ENCODE results near the gene MYOM3. TPM values are rescaled to one million over a fixed set of nuclear protein-coding genes. Genes with fewer than 3 reads are reported as not detected.

MYOM3 gene
- polyA plus RNA-seq, 10 donors: 221 to 445 (median 363) TPM

DNA sequence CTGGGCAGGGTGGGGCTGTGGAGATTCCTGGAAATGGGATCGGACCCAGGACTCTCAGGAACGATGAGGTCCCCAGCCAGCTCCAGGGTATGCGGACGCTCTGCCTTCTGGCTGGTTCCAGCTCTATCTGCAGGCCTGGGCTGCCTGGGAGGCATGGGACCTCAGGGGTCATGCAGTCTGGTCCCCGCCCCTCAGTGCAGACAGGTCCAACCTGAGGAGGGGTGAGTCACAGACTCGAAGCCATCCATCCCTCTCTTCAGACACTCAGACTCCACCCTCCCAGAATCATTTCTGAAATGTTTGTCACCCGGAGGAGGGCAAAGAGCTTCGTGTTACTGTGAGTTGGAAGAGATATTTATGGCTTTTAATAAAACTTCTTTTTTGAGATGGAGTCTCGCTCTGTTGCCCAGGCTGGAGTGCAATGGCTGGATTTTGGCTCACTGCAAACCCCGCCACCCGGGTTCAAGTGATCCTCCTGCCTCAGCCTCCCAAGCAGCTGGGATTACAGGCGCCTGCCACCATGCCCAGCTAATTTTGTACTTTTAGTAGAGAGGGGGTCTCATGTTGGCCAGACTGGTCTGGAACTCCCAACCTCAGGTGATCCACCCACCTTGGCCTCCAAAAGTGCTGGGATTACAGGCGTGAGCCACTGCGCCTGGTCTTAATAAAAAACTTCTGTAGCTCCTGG lies 5.9 kb upstream of the MYOM3 start:
- no peak for DNase-seq

DNA sequence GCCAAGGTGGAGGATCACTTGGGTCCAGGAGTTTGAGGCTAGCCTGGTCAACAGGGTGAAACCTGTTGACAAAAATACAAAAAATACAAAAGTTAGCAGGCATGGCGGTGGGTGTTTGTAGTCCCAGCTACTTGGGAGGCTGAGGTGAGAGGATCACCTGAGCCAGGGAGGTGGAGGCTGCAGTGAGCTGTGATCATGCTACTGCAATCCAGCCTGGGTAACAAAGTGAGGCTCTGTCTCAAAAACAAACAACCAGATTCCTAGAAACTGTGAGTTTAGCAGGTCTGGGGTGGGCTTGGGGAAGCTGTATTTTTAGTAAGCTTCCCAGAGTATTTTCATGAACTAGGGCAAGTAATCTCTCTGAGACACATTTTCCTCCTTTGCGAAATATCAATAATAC lies 5.2 kb upstream of the MYOM3 start:
- DNase-seq: no peak

DNA sequence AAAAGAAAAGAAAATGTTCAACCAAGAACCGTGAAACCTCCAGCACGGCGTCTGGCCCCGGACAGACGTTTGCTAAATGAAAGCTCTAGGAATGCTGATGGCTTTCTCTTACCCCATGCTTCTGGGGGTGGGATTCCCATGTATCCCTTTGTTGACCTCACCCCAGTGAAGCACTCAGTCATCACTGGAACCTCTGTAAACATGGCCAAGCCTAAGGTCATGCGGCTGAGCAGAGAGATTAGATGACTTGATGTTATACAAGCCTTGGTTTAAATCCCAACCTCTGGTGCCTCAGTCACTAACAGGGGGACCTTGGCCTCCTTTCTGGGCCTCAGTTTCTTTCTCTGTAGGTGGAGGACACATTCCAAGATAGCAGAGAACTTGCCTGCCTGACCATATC lies 2.8 kb upstream of the MYOM3 start:
- no peak for DNase-seq

DNA sequence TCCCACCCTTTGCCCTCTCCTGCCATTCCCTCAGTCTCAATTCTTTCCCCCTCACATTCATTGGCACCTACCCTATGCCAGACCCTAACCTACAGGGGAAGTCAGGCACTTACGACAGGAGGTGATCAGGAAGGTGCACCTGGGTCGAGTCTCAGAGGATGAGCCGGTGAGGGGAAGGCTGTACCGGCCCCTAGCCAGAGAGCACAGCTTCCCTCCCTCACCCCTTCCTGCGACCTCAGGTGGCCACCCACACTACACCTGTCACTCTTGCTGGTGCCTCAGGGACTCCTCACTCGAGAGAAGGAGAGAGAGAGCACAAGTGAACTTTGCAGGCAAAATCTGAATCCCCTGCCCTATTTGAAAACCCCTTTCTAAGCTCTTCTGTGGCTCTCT lies 1.7 kb upstream of the MYOM3 start:
- no peak for DNase-seq

DNA sequence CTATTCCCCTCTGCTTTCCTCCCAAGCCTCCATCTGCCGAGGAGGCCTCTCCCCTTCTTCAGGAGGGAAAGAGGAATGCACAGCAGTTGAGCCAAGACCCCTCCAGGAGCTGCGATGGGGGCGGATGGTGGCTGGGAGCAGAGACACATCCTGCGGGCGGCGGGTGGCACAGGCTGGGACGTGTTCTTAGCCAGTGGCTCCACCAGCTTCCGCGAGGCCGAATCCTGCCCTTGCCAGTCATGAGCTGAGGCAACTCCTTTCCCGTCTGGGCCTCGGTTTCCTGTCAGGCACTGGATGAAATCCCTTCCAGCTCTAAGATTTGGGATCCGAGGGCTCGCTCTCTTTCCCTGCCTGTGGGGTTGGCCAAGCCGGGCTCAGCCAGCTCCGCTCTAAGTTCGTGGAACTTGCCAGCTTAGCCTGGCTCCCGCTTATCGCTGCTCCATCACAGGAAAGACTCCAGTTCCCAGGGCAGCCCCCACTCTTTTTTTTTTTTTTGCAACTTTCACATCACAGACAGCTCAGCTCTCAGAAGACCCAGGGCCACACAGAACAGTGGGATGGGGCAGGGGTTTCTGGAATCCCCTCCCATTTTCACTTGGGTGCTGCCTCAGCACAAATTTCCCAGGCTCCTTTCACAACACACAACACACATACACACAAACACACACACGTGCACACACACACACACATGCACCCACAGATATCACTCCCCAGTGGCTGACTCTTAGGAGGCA lies 506 bp downstream of the MYOM3 start:
- DNase-seq: no peak

DNA sequence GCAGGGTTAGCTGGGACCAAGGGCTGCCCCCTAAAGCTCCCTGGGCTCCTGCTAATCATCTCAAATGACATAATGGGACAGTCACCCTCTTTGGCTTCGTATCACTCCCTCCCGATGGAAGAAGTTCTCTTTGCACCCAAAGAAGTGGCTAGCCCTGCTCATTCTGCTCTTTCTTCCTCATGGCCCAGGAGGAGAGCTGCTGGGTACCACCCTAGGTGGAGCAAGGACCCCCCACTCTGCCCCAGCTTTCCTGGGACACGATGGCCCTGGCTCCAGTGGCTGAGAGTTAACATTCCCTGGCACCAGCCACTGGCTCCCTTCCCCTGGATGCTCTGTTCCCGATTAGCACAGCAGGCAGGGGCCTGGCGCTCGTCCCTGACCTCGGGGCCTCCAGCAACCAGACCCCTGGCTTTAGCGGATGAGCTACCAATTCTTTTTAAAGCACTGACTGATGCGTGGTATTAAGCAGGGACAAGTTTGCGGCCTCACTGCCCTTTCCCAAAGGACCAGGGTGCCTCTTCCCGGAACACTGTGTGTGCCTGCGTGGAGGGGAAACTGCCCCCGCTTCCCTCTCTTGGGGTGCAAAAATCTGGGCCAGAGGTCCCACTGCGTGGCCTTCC lies 1.2 kb downstream of the MYOM3 start:
- DNase-seq: peak in 1 of 3 donors; percentile 55

DNA sequence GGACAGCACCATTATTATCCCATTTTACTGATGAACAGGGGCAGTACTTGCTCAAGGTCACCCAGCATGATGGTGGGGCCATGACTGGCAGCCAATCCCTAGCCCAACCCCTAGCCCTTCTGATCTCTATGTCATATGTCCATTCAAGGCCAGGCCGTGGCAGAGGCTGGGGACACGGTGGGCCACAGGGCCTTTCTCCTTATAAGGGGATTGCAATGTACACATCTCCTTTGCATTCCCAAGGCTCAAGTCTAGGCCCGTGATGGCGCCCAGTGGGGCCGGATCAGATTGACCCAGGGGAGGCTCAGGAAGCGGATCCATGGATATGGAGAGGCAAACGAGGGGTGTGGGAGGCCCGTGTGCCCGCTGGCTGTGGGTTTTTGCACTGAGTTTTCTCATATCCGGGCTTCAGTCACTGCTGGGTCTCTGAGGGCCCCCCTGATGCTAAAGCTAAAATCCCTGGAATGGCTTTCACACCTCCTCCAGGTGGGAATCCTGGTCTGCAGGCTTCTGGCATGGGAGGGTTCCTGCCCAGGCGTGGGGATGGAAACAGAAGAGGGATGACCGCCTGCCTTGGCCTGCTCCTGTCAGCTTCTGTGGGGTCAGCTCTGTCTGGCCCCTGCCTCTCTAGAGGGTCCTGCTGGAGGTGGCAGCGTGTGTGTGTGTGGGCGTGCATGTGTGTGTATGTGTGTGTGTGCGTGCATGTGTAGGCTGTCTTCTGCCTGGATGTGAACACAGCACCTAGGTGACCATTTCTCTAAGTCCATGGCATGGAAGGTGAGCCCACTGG lies 2.1 kb downstream of the MYOM3 start:
- DNase-seq: no peak

DNA sequence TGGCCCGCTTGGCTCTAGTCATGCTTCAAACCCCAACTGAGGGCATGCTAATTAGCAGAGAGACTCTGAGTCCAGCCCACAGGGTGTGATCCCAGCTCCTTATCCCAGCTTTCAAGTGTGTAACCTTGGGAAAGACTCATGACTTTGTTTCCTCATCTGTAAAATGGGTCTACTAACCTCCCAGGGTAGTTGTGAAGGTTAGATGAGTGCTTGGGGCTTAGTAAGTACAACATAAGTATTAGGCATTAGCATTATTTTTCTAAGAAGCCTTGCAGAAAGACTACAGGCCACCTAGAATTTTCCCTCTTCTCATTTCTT lies 2.8 kb downstream of the MYOM3 start:
- no peak for DNase-seq

DNA sequence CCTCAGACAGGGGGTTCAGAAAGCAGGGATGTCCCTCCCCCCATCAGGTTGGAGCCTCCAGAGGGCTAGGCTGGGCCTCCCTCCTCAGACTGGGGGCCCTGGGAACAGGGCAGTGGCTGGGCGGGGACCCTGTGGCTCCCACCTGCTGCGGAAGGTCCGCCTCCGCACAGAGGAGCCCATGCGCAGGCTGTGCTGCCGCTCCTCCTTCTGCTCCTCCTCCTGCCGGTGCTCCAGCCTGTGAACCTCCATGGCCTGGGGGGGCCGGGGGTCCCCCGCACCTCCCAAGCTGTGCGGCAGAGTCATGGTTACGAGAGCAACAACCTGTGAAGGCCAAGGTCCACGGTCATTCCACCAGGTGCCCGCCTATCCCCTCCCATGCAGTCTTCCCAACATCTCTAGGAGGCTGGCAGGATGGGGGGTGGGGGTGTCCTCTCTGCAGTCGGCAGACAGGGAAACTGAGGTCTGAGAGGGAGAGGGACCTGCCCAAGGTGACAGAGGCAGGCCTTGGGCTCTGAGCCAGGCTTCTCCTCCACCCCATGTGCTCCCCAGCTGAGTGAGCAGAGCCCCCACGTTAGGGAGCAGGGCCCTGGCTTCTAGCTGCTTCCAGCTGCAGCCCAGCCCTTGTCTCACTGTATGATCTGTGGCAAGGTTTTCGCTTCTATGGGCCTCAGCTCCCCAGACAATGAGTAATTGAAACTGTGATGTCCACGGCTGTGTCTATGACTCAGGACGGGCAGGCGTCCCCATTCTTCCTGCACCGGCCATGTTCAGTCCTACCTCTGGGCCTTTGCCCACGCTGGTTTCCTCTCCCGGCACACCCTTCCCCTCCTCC lies 3.4 kb downstream of the MYOM3 start:
- DNase-seq: no peak

DNA sequence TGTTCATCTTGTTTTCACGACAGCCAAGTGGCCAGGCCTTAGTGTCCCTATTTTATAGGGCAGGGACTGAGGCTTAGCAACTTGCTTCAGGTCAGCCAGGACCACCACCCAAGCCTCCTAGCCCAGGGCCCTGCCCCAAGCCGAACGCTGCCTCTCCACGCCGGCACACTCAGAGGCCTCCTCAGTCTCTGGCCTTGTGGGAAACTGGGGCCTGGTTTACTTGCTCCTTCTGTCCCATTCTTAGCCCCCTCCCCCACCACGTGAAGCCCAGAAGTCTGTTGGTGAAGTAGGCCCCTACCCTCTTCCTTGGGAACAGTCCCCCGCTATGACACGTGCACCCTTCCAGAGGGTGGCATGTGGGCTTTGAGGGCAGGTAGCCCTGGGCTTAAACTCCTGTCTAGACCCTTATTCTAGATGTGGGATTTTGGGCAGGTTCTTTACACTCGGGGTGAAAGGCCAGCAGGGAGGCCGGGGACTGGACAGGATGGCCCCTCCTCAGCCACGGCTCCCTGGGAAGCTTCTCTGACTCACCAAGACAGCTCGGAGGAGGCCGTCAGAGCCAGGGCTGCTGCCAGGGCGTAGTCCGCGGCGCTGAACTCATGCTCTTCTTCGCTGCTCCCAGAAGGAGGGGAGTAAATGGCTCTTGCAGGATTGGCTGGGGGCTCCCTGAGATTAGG lies 4.3 kb downstream of the MYOM3 start:
- DNase-seq: no peak

DNA sequence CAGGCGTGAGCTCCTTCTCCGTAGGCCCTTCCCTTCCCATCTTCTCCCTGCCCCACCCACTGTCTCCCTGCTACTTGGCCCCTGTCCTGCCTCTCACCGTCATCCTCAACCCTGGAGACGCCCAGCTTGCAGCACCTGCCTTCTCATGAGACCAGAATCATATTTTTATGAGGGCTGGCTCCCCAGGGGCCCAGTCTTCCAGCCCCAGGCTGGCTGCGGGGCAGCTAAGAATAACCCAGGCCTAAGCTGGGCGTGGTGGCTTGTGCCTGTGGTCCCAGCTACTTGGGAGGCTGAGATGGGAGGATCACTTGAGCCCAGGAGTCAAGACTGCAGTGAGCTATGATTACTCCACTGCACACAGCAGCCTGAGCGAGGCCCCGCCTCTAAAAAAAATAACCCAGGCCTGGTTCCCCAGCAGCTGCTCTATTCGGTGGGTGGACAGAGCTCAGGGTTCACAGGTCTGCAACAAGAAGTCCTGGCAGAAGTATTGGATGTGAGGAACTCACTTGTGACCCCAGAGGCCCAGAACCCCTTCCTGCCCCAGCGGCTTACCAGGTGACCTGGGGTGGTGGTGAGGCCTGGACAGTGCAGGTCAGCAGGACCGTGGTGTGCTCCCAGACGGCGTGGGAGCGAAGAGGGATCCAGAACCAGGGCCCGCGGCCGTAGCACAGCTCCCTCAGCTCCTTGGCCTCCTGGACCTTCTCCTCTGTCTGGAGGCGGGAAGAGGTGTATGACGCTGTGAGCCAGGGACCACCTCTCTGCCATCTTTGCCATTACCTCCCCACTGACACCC lies 6.4 kb downstream of the MYOM3 start:
- no peak for DNase-seq

DNA sequence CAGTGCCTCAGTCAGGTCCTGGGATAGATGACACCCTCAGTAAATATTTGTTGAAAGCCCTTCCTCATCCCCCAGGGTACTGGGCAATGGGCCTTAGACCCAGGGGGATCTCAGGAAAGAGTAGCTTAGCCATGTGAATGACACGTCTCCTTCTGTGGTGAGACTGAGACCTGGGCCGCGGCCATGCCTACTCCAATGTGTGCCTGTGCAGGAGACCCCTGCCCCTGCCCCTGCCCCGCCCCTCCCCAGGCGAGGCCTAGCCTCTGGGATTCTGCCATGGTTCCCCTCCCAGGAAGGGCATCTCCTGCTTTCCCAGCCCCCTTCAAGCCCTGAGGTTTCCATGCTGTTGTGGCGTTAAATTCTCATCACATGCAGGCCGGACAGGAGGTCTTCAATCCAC lies 7.1 kb downstream of the MYOM3 start:
- no peak for DNase-seq

DNA sequence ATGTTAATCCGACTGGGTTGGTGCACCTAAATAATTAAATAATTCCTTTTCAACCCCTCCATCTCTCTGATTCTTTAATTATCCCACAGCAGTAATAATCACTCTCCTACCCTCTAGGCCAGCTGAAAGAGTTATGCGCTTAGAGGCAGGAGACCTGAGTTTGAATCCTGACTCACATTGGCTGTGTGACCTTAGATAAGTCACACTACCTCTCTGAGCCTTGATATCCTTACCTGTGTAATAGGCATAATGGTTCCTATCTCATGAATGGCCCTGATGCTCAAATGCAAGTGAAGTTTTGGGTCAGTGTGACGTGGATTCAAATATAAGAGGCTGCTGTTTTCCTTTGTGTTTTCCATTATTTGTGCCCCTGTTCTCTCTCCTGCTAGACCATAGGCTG lies 8.1 kb downstream of the MYOM3 start:
- DNase-seq: no peak

DNA sequence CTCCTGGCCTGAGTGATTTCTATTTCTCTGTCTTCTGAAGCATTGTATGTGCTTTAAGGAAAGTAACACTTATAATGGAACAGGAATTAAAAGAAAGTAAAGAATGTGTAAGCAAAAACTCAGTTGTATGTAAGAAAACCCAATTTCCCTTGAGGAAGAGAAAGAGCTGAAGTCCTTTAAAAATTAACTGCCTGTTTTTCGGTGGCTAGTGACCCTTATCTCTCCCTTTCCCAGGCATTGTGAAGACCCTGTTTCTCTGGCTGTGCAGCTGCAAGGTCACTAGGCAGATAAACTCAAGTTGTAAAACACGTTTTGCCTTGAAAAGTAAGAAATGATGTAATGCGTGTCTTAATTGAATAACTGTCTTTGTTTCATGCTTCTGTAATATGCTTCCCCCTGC lies 8.5 kb downstream of the MYOM3 start:
- DNase-seq: no peak

DNA sequence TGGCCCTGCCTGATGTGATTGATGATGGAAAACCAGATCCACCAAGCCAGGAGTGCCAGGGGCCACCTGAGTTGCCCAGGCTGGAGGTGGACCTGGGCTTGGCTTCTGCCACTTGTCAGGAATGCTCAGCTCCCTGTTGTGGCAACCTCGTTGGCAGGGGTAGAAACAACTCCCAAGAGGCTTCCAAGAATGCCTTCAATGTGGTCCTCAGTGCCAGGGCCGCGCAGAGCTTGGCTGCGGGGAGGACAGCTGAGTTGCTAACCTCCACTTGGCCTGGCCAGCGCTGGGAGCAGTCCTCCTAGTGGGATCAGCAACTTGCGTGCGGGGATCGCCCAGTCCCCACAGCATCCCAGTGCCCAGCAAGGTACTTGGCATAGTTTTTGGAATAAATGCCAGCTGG lies 9.0 kb downstream of the MYOM3 start:
- peak; percentile 59 to 64 (median 63) for DNase-seq

DNA sequence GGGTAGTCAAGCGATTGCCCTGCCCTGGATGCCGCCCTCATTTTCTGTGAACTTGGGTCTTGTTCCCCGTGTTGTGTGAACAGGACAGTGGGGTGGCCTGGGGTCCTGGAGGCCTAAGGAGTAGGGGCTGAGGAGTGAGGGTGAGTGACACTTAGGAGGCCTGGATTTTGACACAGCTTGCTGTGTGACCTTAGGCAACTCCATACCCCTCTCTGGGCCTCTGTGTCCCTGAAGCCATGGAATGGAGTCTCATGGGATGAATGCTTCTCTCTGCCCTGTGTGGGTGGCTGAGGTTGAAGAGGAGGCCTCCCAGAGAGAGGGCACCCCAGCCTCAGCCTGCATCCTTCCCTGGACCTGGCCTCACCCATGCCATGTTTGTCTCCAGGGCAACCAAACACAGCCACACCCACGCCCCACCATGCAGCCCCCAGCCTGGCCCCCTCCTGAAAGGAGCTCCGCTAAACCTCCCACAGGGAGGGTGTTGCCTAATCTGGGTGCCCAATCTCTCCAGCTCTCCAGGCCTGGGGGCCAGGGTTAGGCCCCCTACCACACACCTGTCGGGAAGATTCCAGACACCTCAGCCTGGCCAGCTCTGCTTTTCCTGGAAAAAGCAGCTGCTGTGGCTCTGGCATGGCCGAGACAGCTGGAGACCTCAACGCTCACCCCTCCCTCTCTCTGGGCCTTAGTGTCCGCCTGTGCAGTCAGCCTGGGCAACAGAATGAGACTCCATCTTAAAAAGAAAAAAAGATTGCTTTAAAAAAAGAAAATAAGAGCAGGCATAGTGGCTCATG lies 9.9 kb downstream of the MYOM3 start:
- peak; percentile 72 to 79 (median 77) for DNase-seq

DNA sequence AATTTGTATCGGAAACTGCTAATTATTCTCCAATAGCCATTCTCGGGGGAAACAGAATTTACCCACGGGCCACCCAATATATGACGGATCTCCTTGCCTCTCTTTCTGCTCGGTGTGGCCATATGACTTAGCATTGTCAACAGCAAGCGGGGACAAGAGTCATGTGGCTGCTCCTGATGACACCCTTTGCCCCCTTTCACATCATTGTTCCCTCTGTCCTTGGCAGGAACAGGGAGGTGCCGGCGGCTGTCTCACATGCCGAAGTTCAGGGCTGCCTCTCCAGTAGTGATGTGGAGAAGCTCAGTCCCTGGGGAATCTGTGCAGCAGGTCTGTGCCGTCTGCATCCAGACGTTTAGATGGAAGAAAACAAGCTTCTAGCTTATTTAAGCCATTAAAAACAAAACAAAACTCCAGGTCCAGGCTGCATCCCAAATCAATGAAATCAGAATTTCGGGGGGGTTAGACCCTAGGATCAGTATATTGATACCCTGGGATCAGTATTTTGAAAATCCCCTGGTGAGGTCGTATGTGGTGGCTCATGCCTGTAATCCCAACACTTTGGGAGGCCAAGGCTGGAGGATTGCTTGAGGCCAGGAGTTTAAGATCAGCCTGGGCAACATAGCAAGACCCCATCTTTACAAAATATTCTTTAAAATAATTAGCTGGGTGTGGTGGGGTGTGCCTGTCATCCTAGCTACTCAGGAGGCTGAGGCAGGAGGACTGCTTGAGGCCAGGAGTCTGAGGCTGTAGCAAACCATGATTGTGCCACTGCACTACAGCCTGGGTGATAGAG lies 10.8 kb downstream of the MYOM3 start:
- DNase-seq: no peak

DNA sequence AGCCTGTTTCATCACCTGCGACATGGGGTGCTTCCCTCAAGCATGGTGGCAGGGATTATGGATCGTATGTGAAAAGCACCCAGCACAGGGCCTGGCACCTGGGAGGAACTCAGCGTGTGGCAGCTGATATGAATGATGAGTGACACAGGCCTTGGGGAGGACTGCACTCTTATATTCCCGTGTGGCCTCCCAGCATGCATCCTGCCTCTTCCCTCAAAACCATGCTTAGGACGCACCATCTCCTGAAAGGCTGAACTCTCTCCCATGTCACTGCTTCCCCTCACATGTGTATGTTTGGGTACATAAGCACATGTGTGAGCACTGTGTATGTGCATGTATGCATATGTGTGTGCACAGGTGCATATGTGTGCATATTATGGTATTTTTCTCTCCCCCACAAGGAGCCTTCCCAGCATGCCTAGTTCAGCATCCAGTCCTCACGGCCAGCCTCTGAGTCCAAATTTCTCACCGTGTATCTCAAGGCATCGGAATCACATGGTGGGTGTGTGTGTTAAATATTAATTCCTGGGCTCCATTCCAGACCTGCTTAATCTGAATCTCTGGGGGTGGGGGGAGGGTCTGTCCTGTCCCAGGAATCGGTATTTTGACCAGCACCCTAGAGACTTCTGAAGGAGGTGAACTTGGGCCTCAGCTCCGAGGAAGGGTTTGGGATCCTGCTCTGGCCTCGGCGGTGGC lies 12.8 kb downstream of the MYOM3 start:
- no peak for DNase-seq
